SK-N-SH (cell line): Measurements from ENCODE around the gene DISP1. TPM values are rescaled to one million over a fixed set of nuclear protein-coding genes. Genes with fewer than 3 reads are reported as not detected.
"Not testable (repeated sequence)": the region's sequence is repeated elsewhere in the genome, so short reads cannot be mapped to it uniquely, and the experiment has no call there.

Experiments used
- CTCF ChIA-PET: fragments of 300-600, 350-600 bp; formaldehyde crosslinking; extraction: SDS; loops from one replicate; lab custom pipeline; 2021; lab: Yijun Ruan, JAX
- POLR2A ChIA-PET: fragments of 350-600 bp; sonication (Branson Sonifier 250); formaldehyde crosslinking; extraction: SDS; loops from one replicate; lab custom pipeline; 2020; ENCODE audit warnings: antibody characterized with exemption, inconsistent platforms; lab: Yijun Ruan, JAX
- DNase-seq: peaks from one replicate; pipeline ENCODE4 v3.0.0; 2012
- H2AFZ ChIP-seq: fragments of 200-600 bp; sonication (generic); 2 replicates; pipeline ENCODE4 v1.8.1; 2016; ENCODE audit warnings: antibody characterized with exemption, mild to moderate bottlenecking, low read depth
- H3F3A ChIP-seq: fragments of 200-600 bp; sonication (generic); replicated peaks from 2 replicates; pipeline ENCODE3; 2016; ENCODE audit warnings: antibody characterized with exemption, mild to moderate bottlenecking; ENCODE audit not compliant: insufficient read depth
- H3K27ac ChIP-seq, 2 experiments: fragments of 200-500 bp in 1 of 2; fragments of 200-600 bp in 1 of 2; sonication (Bioruptor generic) in 1 of 2; sonication (generic), shearing (Covaris generic) in 1 of 2; 2 replicates each; pipeline versions ENCODE4 v1.5.1 to v1.6.1; 2014 to 2016; ENCODE audit warnings: low read depth in 2 of 2, inconsistent platforms in 1 of 2, low read length in 1 of 2, mild to moderate bottlenecking in 1 of 2, mixed read lengths in 1 of 2
- H3K27me3 ChIP-seq: fragments of 200-600 bp; sonication (generic), shearing (Covaris generic); 2 replicates; pipeline ENCODE4 v1.6.1; 2016; ENCODE audit warnings: mixed run types; ENCODE audit not compliant: insufficient read depth
- H3K36me3 ChIP-seq, 2 experiments: fragments of 200-500 bp in 1 of 2; fragments of 200-600 bp in 1 of 2; sonication (Bioruptor generic) in 1 of 2; sonication (generic) in 1 of 2; replicated peaks in 1 of 2; 2 replicates each; pipeline versions ENCODE3 to v1.5.1; 2014 to 2016; ENCODE audit warnings: low read length in 1 of 2, mild to moderate bottlenecking in 1 of 2; ENCODE audit not compliant: insufficient read depth in 2 of 2, control insufficient read depth in 1 of 2
- H3K4me1 ChIP-seq, 2 experiments: fragments of 200-500 bp in 1 of 2; fragments of 200-600 bp in 1 of 2; sonication (Bioruptor generic) in 1 of 2; sonication (generic), shearing (Covaris generic) in 1 of 2; 2 replicates each; pipeline versions ENCODE4 v1.5.1 to v1.6.1; 2014 to 2016; ENCODE audit warnings: low read depth in 1 of 2, low read length in 1 of 2, mixed run types in 1 of 2; ENCODE audit not compliant: insufficient read depth in 2 of 2, control insufficient read depth in 1 of 2
- H3K4me2 ChIP-seq: fragments of 200-600 bp; sonication (generic), shearing (Covaris generic); 2 replicates; pipeline ENCODE4 v1.6.1; 2017; ENCODE audit warnings: mixed run types
- H3K4me3 ChIP-seq, 2 experiments: fragments of 200-500 bp in 1 of 2; fragments of 200-600 bp in 1 of 2; sonication (Bioruptor generic) in 1 of 2; sonication (generic), shearing (Covaris generic) in 1 of 2; 2 replicates each; pipeline versions ENCODE4 v1.5.1 to v1.8.1; 2014 to 2016; ENCODE audit warnings: low read depth in 2 of 2, inconsistent platforms in 1 of 2, low read length in 1 of 2, mild to moderate bottlenecking in 1 of 2, mixed read lengths in 1 of 2, moderate library complexity in 1 of 2
- H3K79me2 ChIP-seq: fragments of 200-600 bp; sonication (generic); 2 replicates; pipeline ENCODE4 v1.8.1; 2017; ENCODE audit warnings: mild to moderate bottlenecking; ENCODE audit not compliant: insufficient read depth
- H3K9ac ChIP-seq: fragments of 200-600 bp; sonication (generic); 2 replicates; pipeline ENCODE4 v1.6.1; 2017; ENCODE audit warnings: mixed run types
- H3K9me2 ChIP-seq: fragments of 200-600 bp; sonication (generic); 2 replicates; pipeline ENCODE4 v1.6.1; 2017; ENCODE audit warnings: mixed run types
- H3K9me3 ChIP-seq: fragments of 200-600 bp; sonication (generic); 2 replicates; pipeline ENCODE4 v1.6.1; 2017; ENCODE audit warnings: mixed run types, mild to moderate bottlenecking, moderate library complexity
- H4K20me1 ChIP-seq: fragments of 200-600 bp; sonication (generic); 2 replicates; pipeline ENCODE4 v1.6.1; 2017; ENCODE audit warnings: mild to moderate bottlenecking, mixed run types; ENCODE audit not compliant: insufficient read depth
- CHD2 ChIP-seq: fragments of 150-350 bp; IDR thresholded peaks from 2 replicates; pipeline ENCODE4 v1.6.1; 2018; ENCODE audit warnings: low read length; ENCODE audit not compliant: partially characterized antibody
- EP300 ChIP-seq, 2 experiments: IDR thresholded peaks; 2 replicates each; pipeline versions ENCODE4 v1.4.0 to v1.6.1; 2012; ENCODE audit warnings: borderline replicate concordance in 1 of 2, low read depth in 1 of 2, low read length in 1 of 2
- EZH2phosphoT487 ChIP-seq: fragments of 200-600 bp; sonication (generic); IDR thresholded peaks from 2 replicates; pipeline ENCODE4 v1.6.1; 2017; ENCODE audit warnings: low read depth, mixed run types, mild to moderate bottlenecking, antibody characterized with exemption, moderate library complexity, borderline replicate concordance
- FOXJ3 ChIP-seq: sonication (generic); formaldehyde crosslinking; IDR thresholded peaks from 2 replicates; pipeline ENCODE4 v1.5.1; 2020; ENCODE audit warnings: mild to moderate bottlenecking, missing genetic modification reagents
- GABPA ChIP-seq: IDR thresholded peaks from 2 replicates; pipeline ENCODE4 v1.4.0; 2012; ENCODE audit warnings: low read depth, mild to moderate bottlenecking
- GATA2 ChIP-seq: sonication (generic); formaldehyde crosslinking; IDR thresholded peaks from 2 replicates; pipeline ENCODE4 v1.5.0; 2020; ENCODE audit warnings: mild to moderate bottlenecking, missing genetic modification reagents
- POLR2AphosphoS5 ChIP-seq: IDR thresholded peaks from 2 replicates; pipeline ENCODE4 v1.6.1; 2012; ENCODE audit warnings: low read depth, low read length
- RCOR1 ChIP-seq: fragments of 150-350 bp; IDR thresholded peaks from 2 replicates; pipeline ENCODE4 v1.6.1; 2017; ENCODE audit warnings: antibody characterized with exemption, low read length
- TCF12 ChIP-seq: IDR thresholded peaks from 2 replicates; pipeline ENCODE4 v1.4.0; 2012
- WGBS: methylation state at CpG from one replicate; pipeline ENCODE4 v1.1.6; 2017; ENCODE audit warnings: low lambda C conversion rate; 5-methylcytosine and 5-hydroxymethylcytosine counted together
- polyA plus RNA-seq, 3 experiments: library from polyadenylated mRNA; depleted of rRNA; stranded (reverse); fragments of >200 nt; gene quantifications; 2 replicates each; pipeline ENCODE4 v1.2.3, GENCODE V29; 2012
- TF ChIP-seq, protein P1 (sequence below): IDR thresholded peaks from 2 replicates; pipeline ENCODE4 v1.4.0; 2012; ENCODE audit warnings: low read depth
- TF ChIP-seq, protein P2 (sequence below): fragments of 150-350 bp; IDR thresholded peaks from 2 replicates; pipeline ENCODE4 v1.6.1; 2017; ENCODE audit warnings: antibody characterized with exemption, low read length, low read depth, borderline replicate concordance
- TF ChIP-seq, protein P3 (sequence below): fragments of 200-600 bp; sonication (generic); IDR thresholded peaks from 2 replicates; pipeline ENCODE4 v1.6.1; 2017; ENCODE audit warnings: antibody characterized with exemption, mild to moderate bottlenecking, moderate library complexity

The DISP1 gene
- polyA plus RNA-seq, 1 of the 3 experiments (the other 2 are of a cell fraction) = 4.4 TPM

DNA sequence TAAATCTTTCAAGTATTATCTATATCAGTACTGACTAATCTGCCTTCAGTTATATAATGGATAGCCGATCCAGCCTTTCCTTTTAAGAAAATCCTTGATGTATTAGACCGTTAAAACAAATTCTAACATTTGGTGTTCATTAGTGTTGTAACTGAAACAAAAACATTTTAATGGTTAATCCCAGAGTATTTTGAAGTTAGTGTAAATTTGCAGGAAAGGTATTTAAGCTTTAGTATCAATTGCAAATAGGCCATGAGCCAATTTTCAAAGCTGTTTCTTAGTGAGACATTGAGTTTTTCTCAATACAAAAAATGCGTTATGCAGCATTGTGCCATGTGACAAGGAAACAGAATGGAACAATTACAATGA, 29.6 kb downstream of the DISP1 start:
- no peaks in the 10 kb centered on the region for H3K9me3 ChIP-seq
- no peak for DNase-seq
- no peaks in the 10 kb centered on the region for H4K20me1 ChIP-seq
- H3F3A ChIP-seq = no peaks in the 10 kb centered on the region
- H3K27me3 ChIP-seq = no peaks in the 10 kb centered on the region
- ChIA-PET POLR2A (no interaction called here), CTCF (no interaction called here)
- H2AFZ ChIP-seq = no peak overlapping the region
- no peaks in the 10 kb centered on the region; a peak in 1 of 4 replicates for H3K4me1 ChIP-seq
- H3K36me3 ChIP-seq = no peaks in the 10 kb centered on the region
- H3K4me3 ChIP-seq = no peak overlapping the region
- peak overlapping the region in 1 of 2 experiments; percentile 22; a peak in 1 of 4 replicates for H3K27ac ChIP-seq
- no peaks in the 10 kb centered on the region; the same call in 1 of the 2 replicates for H3K9me2 ChIP-seq
- TF ChIP-seq TCF12 (0 out of 2 replicates have a peak, but pooled peaks have one; percentile 5), CHD2 (no peak), FOXJ3 (CRISPR knock-in tag) (no peak), POLR2AphosphoS5 (no peak), EP300 (IDR thresholded peaks at IDR 0.05; ENCODE audit: borderline replicate concordance in 1 of 2, low read depth in 1 of 2, low read length in 1 of 2) (no peak)
- TF ChIP-seq, protein P1, sequence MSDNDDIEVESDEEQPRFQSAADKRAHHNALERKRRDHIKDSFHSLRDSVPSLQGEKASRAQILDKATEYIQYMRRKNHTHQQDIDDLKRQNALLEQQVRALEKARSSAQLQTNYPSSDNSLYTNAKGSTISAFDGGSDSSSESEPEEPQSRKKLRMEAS = no peak
- TF ChIP-seq, protein P2, sequence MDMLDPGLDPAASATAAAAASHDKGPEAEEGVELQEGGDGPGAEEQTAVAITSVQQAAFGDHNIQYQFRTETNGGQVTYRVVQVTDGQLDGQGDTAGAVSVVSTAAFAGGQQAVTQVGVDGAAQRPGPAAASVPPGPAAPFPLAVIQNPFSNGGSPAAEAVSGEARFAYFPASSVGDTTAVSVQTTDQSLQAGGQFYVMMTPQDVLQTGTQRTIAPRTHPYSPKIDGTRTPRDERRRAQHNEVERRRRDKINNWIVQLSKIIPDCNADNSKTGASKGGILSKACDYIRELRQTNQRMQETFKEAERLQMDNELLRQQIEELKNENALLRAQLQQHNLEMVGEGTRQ = no peak
- H3K9ac ChIP-seq = no peak overlapping the region
- H3K79me2 ChIP-seq = peaks cover 2% of the 10 kb centered on the region; the same call in 1 of the 2 replicates
- WGBS = 67% methylated on average over 3 of the region's 3 CpGs
- H3K4me2 ChIP-seq = no peak overlapping the region

DNA sequence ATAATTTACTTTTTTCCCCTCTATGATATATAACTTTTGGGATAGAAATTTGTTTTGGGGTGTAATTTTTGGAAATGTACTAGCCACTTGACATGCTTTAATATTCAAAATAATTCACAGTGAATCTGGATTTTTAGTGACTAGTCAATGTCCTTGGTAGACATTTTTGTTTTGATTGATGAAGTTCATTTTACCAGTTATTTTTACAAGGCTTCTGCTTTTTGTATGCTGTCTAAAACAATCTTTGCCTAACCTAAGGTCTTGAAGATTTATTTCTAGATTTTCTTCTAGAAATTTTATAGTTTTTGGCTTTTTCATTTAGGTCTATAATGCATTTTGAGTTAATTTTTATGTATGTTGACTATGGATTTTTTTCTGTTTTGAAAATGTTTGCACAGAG, 30.9 kb downstream of the DISP1 start:
- H3K9me2 ChIP-seq = no peaks in the 10 kb centered on the region; the same call in 1 of the 2 replicates
- H3K9me3 ChIP-seq = no peaks in the 10 kb centered on the region
- no peak overlapping the region for H3K27ac ChIP-seq
- H4K20me1 ChIP-seq = no peaks in the 10 kb centered on the region
- no peak overlapping the region for H2AFZ ChIP-seq
- no peaks in the 10 kb centered on the region for H3F3A ChIP-seq
- POLR2A ChIA-PET = no interaction called here
- no peaks in the 10 kb centered on the region for H3K27me3 ChIP-seq
- no peak overlapping the region for H3K9ac ChIP-seq
- H3K4me3 ChIP-seq = no peak overlapping the region
- H3K79me2 ChIP-seq = peaks cover 2% of the 10 kb centered on the region; the same call in 1 of the 2 replicates
- H3K4me2 ChIP-seq = no peak overlapping the region
- no peaks in the 10 kb centered on the region; a peak in 1 of 4 replicates for H3K4me1 ChIP-seq
- TF ChIP-seq, protein P3, sequence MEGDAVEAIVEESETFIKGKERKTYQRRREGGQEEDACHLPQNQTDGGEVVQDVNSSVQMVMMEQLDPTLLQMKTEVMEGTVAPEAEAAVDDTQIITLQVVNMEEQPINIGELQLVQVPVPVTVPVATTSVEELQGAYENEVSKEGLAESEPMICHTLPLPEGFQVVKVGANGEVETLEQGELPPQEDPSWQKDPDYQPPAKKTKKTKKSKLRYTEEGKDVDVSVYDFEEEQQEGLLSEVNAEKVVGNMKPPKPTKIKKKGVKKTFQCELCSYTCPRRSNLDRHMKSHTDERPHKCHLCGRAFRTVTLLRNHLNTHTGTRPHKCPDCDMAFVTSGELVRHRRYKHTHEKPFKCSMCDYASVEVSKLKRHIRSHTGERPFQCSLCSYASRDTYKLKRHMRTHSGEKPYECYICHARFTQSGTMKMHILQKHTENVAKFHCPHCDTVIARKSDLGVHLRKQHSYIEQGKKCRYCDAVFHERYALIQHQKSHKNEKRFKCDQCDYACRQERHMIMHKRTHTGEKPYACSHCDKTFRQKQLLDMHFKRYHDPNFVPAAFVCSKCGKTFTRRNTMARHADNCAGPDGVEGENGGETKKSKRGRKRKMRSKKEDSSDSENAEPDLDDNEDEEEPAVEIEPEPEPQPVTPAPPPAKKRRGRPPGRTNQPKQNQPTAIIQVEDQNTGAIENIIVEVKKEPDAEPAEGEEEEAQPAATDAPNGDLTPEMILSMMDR = no peak
- TF ChIP-seq RCOR1 (no peak), EZH2phosphoT487 (no peak), GABPA (no peak), POLR2AphosphoS5 (no peak), GATA2 (CRISPR knock-in tag) (no peak)
- TF ChIP-seq, protein P1 = no peak
- TF ChIP-seq, all 33 proteins: peak for 0
- no peak for DNase-seq
- no peaks in the 10 kb centered on the region for H3K36me3 ChIP-seq
- CTCF ChIA-PET = no interaction called here

DNA sequence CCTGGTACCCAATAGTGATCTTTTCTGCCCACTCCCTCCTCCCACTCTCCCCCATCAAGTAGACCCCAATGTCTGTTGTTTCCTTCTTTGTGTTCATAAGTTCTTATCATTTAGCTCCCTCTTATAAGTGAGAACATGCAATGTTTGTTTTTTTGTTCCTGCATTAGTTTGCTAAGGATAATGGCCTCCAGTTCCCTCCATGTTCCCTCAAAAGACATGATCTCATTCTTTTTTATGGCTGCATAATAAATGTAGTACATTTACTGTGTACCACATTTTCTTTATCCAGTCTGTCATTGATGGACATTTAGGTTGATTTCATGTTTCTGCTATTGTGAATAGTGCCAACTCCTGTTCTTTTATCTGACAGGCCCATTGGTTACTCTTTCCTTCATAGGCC, 35.7 kb downstream of the DISP1 start:
- H4K20me1 ChIP-seq, DNase-seq, H3K27me3 ChIP-seq, H3K4me2 ChIP-seq, H3K9me3 ChIP-seq, H3K9me2 ChIP-seq, H3K9ac ChIP-seq, H3K36me3 ChIP-seq, H3F3A ChIP-seq, H3K4me1 ChIP-seq, H3K27ac ChIP-seq, H3K4me3 ChIP-seq, POLR2A ChIA-PET, H3K79me2 ChIP-seq, H2AFZ ChIP-seq: not testable (repeated sequence)
- CTCF ChIA-PET = interaction anchor here (1.1 to 1.8 kb wide), 2 partner anchors 9 to 10 kb away, joined by 4 to 6 read pairs; no protein-coding TSS in a partner anchor
